ENCODE results near the gene GANC. TPM values are rescaled to one million over a fixed set of nuclear protein-coding genes. Genes with fewer than 3 reads are reported as not detected.

The GANC gene
- total and polyA plus RNA-seq, 2 donors = 12.2 to 39.3 TPM

DNA sequence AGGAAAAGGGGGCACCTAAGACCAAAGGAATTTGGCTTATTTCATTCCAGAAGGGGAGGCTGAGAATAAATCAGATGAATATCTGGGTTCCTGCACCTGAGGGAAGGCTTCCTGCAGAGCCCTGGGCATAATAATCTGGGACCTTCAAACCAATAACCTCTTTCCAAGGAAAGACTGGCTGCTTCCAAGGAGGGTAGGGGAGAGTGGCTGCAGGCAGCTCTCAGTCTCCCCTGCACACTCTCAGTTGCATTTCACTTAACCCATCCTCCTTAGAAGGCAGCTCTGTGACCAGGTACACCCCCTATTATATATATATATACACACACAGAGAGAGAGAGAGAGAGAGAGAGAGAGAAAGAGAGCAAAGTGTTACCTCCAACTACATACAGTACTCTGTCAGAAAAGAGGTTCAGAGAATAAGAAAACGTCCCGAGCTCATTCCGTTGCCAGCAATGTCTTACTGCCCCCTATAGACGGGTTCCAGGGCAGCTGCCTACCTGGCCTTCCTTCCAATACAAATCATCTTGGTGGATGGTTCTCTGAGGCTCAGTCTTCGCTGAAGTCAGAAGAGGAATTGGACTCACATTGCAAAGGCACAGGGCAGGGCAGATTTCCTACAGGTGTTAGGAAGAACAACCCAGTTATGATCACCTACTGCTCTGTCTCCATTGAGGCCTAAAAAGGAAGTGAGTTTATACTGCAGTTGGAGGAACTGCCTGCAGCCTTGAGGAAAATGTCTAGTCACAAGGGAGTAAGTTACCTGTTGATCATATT, 112.4 kb downstream of the GANC start:
- Histone ChIP-seq H3K4me3 (ENCODE audit: low read depth, low read length) (no peak overlapping the region), H3K36me3 (ENCODE audit: insufficient read depth) (no peaks in the 10 kb centered on the region), H3K4me1 (ENCODE audit: insufficient read depth) (no peaks in the 10 kb centered on the region), H3K27ac (ENCODE audit: low read depth) (no peak overlapping the region)
- DNase-seq (ENCODE audit: extremely low spot score) = no peak
- 44% methylated on average over 5 of the region's 5 CpGs for WGBS

DNA sequence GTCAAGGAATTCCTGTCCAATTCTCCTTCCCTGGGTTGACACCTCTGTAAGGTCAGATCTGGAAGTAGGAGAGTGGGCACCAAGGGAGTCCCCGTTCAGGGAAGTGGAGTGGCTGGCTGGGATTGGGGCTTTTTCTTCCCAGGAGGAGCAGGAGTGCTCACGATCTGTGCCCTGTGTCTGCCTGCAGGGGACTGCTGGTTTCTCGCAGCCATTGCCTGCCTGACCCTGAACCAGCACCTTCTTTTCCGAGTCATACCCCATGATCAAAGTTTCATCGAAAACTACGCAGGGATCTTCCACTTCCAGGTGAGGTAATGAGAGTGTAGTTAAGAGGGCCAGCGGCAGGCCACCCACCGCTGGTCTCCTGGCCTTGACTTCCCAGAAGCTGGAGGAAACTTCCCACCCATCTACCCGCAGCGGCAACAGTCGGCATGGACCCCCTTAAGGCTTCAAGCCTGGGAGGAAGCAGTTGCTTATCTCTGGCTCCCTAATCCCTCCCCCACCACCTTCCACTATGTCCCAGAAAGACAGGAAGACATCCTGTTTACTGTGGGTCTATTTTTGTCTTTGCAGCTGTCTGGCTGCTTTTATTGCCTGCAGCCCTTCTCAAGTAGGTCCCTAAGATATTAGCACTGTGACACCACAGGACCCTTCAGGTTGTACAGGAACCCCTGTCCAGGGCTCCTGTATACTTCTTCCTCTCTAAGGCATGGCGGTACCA, 113.1 kb downstream of the GANC start:
- WGBS = 74% methylated on average over 12 of the region's 12 CpGs
- Histone ChIP-seq H3K4me3 (ENCODE audit: low read depth, low read length) (no peak overlapping the region), H3K36me3 (ENCODE audit: insufficient read depth) (no peaks in the 10 kb centered on the region), H3K27ac (ENCODE audit: low read depth) (no peak overlapping the region), H3K4me1 (ENCODE audit: insufficient read depth) (no peaks in the 10 kb centered on the region)
- DNase-seq (ENCODE audit: extremely low spot score) = no peak

DNA sequence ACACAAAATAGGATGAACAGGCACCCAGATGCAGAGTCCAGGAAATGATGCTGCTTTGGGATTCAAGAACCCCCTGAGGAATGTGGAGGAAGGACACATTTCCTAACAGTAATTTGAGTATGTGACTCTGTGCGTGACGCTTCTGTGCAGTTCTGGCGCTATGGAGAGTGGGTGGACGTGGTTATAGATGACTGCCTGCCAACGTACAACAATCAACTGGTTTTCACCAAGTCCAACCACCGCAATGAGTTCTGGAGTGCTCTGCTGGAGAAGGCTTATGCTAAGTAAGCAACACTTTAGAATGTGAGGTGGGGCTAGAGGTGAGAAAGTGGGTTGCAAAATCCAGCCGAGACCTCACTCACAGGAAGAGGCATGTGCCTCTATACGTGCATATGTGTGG, 114.6 kb downstream of the GANC start:
- DNase-seq (ENCODE audit: extremely low spot score) = no peak
- no peaks in the 10 kb centered on the region for H3K4me1 ChIP-seq (ENCODE audit: insufficient read depth)
- no peak overlapping the region for H3K27ac ChIP-seq (ENCODE audit: low read depth)
- no peaks in the 10 kb centered on the region for H3K36me3 ChIP-seq (ENCODE audit: insufficient read depth)
- H3K4me3 ChIP-seq (ENCODE audit: low read depth, low read length) = no peak overlapping the region
- 86% methylated on average over 8 of the region's 8 CpGs for WGBS

DNA sequence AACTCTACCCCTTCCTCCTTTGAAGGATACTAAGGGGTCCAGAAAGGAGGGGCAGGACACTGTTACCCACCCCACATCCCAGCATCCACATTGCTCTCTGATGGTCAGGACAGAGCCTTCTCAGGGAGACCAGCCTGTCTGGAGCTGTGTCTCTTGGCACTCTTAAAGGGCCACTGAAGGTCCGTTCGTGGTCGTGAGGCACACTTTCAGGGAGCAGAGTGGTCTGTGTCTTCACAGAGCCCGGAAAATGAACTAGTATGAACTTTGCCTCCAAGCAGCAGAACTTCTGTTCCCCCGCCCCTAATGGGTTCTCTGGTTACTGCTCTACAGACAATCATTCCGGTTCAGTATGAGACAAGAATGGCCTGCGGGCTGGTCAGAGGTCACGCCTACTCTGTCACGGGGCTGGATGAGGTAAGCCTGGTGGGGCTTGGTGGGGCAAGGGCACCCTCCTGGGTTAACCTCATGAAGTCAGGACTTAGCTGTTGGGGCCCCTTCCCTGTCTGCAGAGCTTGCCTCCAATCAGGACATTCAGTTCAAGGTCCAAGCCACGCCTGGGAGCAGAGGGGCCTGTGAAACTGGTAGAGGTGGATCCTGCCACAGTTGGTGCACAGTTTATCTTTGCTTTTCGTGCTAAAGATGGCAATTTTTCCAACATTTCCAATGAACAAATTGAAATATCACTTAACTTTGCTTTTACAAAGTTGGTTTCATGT, 119.5 kb downstream of the GANC start:
- WGBS = 86% methylated on average over 11 of the region's 11 CpGs
- no peaks in the 10 kb centered on the region for H3K36me3 ChIP-seq (ENCODE audit: insufficient read depth)
- H3K4me1 ChIP-seq (ENCODE audit: insufficient read depth) = no peaks in the 10 kb centered on the region
- no peak overlapping the region for H3K4me3 ChIP-seq (ENCODE audit: low read depth, low read length)
- no peak for DNase-seq (ENCODE audit: extremely low spot score)
- H3K27ac ChIP-seq (ENCODE audit: low read depth) = no peak overlapping the region

DNA sequence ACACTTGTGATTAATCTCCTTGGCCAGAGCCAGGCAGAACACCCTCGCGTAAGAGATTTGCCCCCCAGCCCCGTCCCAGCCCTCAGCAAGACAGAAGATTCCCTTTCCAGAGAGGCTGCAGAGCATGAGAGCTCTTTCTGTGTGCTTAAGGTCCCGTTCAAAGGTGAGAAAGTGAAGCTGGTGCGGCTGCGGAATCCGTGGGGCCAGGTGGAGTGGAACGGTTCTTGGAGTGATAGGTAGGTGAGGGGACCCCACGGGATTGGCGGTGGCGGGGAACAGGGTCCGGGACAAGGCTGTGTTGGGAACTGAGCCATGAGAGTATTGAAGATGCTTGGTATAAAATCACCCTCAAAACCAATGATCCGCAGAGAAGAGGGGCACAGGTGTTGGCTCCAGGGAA, 121.1 kb downstream of the GANC start:
- no peak overlapping the region for H3K27ac ChIP-seq (ENCODE audit: low read depth)
- DNase-seq (ENCODE audit: extremely low spot score) = no peak
- H3K4me3 ChIP-seq (ENCODE audit: low read depth, low read length) = no peak overlapping the region
- no peaks in the 10 kb centered on the region for H3K4me1 ChIP-seq (ENCODE audit: insufficient read depth)
- WGBS = 84% methylated on average over 13 of the region's 13 CpGs
- no peaks in the 10 kb centered on the region for H3K36me3 ChIP-seq (ENCODE audit: insufficient read depth)

DNA sequence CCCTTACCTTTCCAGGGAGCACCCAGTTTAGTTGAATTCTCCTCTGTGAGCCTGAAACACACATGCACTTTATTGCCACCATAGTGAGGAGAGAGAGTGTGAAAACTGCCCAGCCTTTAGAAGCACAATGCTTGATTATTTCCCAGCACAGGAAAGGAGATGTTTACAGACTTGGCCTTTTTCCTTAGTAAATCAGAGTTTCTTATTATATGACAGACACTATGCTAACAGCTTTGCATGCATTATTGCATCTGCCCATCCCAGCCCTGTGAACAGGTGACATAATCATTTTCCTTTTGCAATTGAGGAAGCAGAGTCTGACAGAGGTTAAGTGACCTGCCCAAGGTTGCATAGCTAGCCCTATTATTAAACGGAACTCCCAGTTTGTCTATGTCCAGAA, 122.8 kb downstream of the GANC start:
- H3K27ac ChIP-seq (ENCODE audit: low read depth) = no peak overlapping the region
- DNase-seq (ENCODE audit: extremely low spot score) = no peak
- no peak overlapping the region for H3K4me3 ChIP-seq (ENCODE audit: low read depth, low read length)
- WGBS = 72% methylated on average over 1 of the region's 1 CpG
- H3K36me3 ChIP-seq (ENCODE audit: insufficient read depth) = no peaks in the 10 kb centered on the region
- no peaks in the 10 kb centered on the region for H3K4me1 ChIP-seq (ENCODE audit: insufficient read depth)

DNA sequence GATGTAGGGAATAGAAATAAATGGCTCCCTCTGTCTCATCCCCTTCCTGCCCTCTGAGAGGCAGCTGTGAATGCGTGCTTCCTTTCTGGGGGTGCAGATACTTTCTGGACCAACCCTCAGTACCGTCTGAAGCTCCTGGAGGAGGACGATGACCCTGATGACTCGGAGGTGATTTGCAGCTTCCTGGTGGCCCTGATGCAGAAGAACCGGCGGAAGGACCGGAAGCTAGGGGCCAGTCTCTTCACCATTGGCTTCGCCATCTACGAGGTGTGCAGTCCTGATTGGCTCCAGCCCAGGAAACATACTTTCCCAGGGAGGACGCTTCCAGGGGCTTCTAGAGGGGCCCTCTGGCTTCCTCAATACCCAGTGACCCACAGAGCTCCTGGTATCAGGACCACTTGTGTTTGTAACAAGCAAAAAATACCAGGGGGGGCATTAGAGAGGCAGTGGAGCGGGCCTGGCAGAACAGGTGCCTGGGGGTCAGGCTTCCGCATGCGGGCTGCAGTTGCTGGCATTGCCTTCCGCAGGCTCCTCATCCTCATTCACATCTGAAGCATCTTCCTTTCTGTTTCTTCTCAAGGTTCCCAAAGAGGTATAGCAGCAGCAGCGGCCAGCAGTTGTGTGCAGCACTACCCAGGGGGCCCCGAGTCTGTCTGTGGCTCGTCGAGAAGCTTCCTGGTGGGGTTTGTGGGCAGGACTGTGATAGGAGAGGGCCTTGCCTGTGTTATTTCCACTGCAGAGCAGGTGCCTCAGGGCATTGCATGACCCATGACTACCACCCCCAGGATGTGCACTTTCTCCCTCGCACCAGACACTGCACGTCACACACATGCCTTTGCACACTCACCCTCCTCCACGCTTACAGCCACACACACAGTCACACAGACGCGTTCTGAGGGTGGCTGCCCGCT, 128.8 kb downstream of the GANC start:
- no peaks in the 10 kb centered on the region for H3K36me3 ChIP-seq (ENCODE audit: insufficient read depth)
- no peak overlapping the region for H3K4me3 ChIP-seq (ENCODE audit: low read depth, low read length)
- no peak overlapping the region for H3K27ac ChIP-seq (ENCODE audit: low read depth)
- 83% methylated on average over 24 of the region's 24 CpGs for WGBS
- no peak for DNase-seq (ENCODE audit: extremely low spot score)
- no peaks in the 10 kb centered on the region for H3K4me1 ChIP-seq (ENCODE audit: insufficient read depth)

DNA sequence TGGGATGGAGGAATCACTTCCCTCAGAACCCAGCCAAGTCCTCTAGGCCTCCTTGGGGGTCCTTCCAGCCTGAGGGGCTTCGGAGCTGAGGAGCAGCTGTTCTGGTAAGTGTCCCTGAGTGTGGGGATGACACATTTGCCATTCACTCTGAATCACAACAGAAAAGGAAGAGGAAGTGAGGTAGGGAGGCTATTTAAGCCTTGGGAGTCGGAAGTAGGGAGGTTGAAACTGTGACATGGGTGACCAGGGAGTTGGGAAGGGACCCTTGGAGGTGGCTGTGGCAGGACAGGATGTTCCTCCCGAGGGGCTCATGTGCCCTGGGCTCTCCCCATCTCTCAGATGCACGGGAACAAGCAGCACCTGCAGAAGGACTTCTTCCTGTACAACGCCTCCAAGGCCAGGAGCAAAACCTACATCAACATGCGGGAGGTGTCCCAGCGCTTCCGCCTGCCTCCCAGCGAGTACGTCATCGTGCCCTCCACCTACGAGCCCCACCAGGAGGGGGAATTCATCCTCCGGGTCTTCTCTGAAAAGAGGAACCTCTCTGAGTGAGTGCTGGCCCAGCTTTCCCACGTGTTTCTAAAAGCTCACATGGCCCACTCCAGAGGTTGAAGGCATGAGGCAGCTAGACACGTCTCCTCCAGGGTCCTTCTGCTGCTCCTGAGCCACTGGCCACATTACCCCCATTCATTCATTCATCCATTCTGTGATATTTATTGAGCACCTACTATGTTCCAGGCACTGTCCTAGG, 129.6 kb downstream of the GANC start:
- DNase-seq (ENCODE audit: extremely low spot score) = no peak
- H3K36me3 ChIP-seq (ENCODE audit: insufficient read depth) = no peaks in the 10 kb centered on the region

DNA sequence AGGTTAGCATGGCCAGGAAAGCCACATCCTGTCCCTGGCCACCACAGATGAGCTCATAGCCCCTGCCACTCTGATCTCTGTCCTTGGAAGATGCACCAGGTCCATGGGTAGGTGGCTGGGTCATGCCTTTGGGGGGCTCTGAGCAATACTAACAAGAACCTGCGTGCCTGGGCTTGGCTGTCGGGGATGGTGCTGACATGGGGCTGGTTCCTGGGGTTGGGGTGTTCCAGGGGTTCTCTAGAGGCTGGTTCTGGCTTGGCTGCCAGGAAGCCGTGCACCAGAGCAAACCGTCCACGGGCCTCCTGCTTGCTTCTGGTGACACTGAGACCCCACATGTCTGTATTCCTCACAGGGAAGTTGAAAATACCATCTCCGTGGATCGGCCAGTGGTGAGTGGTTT, 130.4 kb downstream of the GANC start:
- Histone ChIP-seq H3K4me3 (ENCODE audit: low read depth, low read length) (no peak overlapping the region), H3K4me1 (ENCODE audit: insufficient read depth) (no peaks in the 10 kb centered on the region), H3K36me3 (ENCODE audit: insufficient read depth) (no peaks in the 10 kb centered on the region), H3K27ac (ENCODE audit: low read depth) (no peak overlapping the region)
- DNase-seq (ENCODE audit: extremely low spot score) = no peak
- WGBS = 95% methylated on average over 7 of the region's 7 CpGs

More for the DNA sequence above, 129.6 kb downstream of the GANC start:
- Histone ChIP-seq H3K27ac (ENCODE audit: low read depth) (no peak overlapping the region), H3K4me1 (ENCODE audit: insufficient read depth) (no peaks in the 10 kb centered on the region), H3K4me3 (ENCODE audit: low read depth, low read length) (no peak overlapping the region)
- 90% methylated on average over 15 of the region's 15 CpGs for WGBS

DNA sequence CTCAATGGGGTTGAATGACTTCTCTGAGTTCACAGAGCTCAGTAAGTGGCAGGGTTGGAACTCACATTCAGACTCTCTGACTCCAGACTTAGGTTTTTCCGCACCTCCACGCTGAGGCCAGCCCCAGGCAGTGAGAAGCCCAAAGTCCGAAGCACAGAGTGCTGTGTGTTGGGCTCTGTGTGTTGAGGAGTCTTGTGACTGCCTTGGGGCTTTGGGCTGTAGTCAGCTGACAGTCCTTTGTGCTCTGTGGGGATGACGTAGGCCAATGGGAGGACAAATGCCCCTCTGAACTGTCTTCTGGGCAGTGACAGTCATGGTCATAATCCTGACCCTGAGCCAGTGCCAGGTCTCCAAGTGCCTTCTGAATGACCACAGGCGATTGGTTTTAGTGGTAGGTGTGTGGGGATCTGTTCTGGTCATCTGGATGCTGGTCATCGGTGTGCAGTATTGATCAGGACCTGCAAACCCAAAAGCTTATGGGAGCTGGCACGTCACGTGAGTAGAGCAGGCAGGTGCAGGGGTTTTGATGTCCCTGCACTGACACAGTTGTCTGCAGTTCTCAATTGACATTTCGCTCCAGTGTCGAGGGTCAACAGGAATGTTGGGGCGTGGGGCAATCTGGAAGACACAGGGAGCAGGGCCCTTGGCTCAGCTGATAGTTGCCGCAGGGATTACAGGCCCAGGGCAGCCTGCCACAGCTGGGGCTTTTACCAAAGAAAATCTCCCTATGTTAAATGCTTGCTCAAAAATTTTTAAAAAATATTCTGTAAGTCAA, 131.6 kb downstream of the GANC start:
- 84% methylated on average over 12 of the region's 12 CpGs for WGBS
- Histone ChIP-seq H3K4me1 (ENCODE audit: insufficient read depth) (no peaks in the 10 kb centered on the region), H3K4me3 (ENCODE audit: low read depth, low read length) (no peak overlapping the region), H3K27ac (ENCODE audit: low read depth) (no peak overlapping the region), H3K36me3 (ENCODE audit: insufficient read depth) (no peaks in the 10 kb centered on the region)
- DNase-seq (ENCODE audit: extremely low spot score) = no peak

DNA sequence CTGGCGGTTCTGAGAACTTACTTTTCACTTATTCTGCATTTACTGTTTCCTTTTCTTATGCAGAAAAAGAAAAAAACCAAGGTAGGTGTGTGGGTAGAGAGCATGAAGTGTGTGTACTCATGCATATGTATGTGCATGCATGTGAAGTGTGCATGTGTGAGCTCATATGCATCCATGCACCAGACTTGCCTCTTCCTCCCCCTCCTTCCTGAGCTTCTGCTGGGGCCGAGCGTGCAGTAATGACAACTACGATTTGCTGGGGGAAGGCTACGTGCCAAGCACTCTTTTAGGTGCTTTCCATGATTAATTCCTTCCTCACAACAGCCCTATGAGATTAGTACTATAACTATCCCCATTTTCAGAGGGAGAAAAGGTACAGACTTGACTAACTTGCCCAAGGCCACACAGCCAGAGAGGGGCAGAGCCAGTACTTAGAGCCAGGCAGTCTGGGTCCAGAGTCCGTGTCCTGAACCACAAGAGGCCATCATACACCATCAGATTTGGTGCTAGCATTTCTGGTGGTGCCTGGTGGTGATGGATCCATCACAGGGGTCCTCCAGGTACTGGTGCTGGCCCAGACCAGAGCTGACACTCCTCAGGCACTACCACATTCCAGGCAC, 133.0 kb downstream of the GANC start:
- Histone ChIP-seq H3K27ac (ENCODE audit: low read depth) (no peak overlapping the region), H3K4me1 (ENCODE audit: insufficient read depth) (no peaks in the 10 kb centered on the region), H3K36me3 (ENCODE audit: insufficient read depth) (no peaks in the 10 kb centered on the region), H3K4me3 (ENCODE audit: low read depth, low read length) (no peak overlapping the region)
- 66% methylated on average over 6 of the region's 6 CpGs for WGBS
- no peak for DNase-seq (ENCODE audit: extremely low spot score)
